GM19043 (cell line): Measurements from ENCODE around the gene APC.
"Not testable (repeated sequence)": the region's sequence is repeated elsewhere in the genome, so short reads cannot be mapped to it uniquely, and the experiment has no call there.

Experiments used
- ATAC-seq: cut with Tn5 transposase; IDR thresholded peaks from one replicate; pipeline ENCODE4 v1.9.1; 2021; ENCODE audit warnings: low read depth; ENCODE audit not compliant: unreplicated experiment

The APC gene

GRCh38 chr5:112892066-112892465, 154.4 kb downstream of the APC start:
- ATAC-seq, result not testable (repeated sequence)

DNA sequence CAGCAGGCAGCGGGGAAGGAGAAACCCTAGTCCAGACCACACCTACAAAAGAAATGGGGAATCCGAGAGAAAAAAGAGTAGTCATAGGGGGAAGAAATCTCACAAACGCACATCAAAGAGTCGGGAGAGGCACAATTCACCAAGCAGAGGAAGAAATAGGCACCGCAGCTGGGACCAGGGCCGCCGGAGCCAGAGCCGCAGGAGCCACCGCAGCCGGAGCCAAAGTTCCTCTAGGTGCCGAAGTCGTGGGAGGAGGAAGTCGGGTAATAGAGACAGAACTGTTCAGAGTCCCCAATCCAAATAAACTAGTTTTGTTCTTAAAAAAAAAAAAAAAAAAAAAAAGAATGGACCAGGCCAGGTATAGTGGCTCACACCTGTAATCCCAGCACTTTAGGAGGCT, 155.1 kb downstream of the APC start:
- ATAC-seq, result no peak

DNA sequence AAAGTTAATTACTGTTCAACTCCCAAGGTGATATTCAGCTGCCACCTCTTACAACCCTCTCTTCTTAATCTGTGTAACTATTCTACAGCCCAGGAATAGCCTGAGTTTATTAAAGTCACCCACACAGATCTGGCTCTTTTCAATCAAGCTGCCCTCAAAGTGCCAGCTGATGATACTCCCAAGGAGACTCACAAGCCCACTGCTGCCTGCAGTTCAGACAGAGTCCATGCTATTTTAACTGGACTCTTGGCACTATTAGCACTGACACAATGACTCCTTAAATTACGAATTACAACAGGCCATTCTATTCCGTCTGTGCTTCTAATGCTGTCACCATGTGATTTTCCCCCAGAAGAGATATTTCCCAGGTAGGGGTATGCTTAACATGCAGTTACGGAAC, 158.0 kb downstream of the APC start:
- no peak for ATAC-seq
